CD14-positive monocyte (primary cell): ENCODE measurements around the gene LEO1. TPM values are rescaled to one million over a fixed set of nuclear protein-coding genes. Genes with fewer than 3 reads are reported as not detected.

Source experiments
- DNase-seq, 3 donors: peaks; one replicate each; pipeline ENCODE4 v3.0.0-alpha.2; 2011 to 2022
- H2AFZ ChIP-seq: 2 replicates; pipeline ENCODE4 v1.6.0; 2012; ENCODE audit warnings: mild to moderate bottlenecking, low read depth, low read length, inconsistent platforms; ENCODE audit not compliant: insufficient read depth, poor library complexity, severe bottlenecking
- H3K27ac ChIP-seq, 2 donors: 1 replicate in 1 of 2; 2 replicates in 1 of 2; pipeline ENCODE4 v1.5.1; 2012 to 2013; ENCODE audit warnings: low read length in 2 of 2, control low read depth in 1 of 2, inconsistent platforms in 1 of 2, low read depth in 1 of 2, mild to moderate bottlenecking in 1 of 2
- H3K27me3 ChIP-seq, 2 donors: one replicate each; pipeline versions ENCODE4 v1.6.0 to v1.6.1; 2011 to 2013; ENCODE audit warnings: low read length in 2 of 2; ENCODE audit not compliant: control insufficient read depth in 2 of 2, insufficient read depth in 2 of 2
- H3K36me3 ChIP-seq, 2 donors: replicated peaks in 1 of 2; 1 replicate in 1 of 2; 2 replicates in 1 of 2; pipeline versions ENCODE4 v1.5.1 to v1.6.1; 2012 to 2013; ENCODE audit warnings: low read length in 2 of 2, control low read depth in 1 of 2, inconsistent platforms in 1 of 2, mild to moderate bottlenecking in 1 of 2; ENCODE audit not compliant: insufficient read depth in 2 of 2, control insufficient read depth in 1 of 2
- H3K4me1 ChIP-seq, 2 donors: 1 replicate in 1 of 2; 2 replicates in 1 of 2; pipeline versions ENCODE4 v1.5.1 to v1.6.1; 2012 to 2013; ENCODE audit warnings: low read length in 2 of 2, control low read depth in 1 of 2, inconsistent platforms in 1 of 2, mild to moderate bottlenecking in 1 of 2, moderate library complexity in 1 of 2; ENCODE audit not compliant: insufficient read depth in 2 of 2, control insufficient read depth in 1 of 2
- H3K4me2 ChIP-seq: replicated peaks from 2 replicates; pipeline ENCODE3; 2012; ENCODE audit warnings: low read length, moderate library complexity, mild to moderate bottlenecking; ENCODE audit not compliant: poor library complexity, severe bottlenecking; ENCODE audit errors: extremely low read depth
- H3K4me3 ChIP-seq, 3 experiments: fragments of 200-600 bp in 1 of 3; sonication (generic) in 1 of 3; replicated peaks in 1 of 3; 1 replicate in 2 of 3; 2 replicates in 1 of 3; pipeline ENCODE4 v1.5.1; 2011 to 2013; ENCODE audit warnings: low read length in 3 of 3, mild to moderate bottlenecking in 3 of 3, control low read depth in 2 of 3, low read depth in 2 of 3, inconsistent platforms in 1 of 3, moderate library complexity in 1 of 3
- H3K79me2 ChIP-seq: 2 replicates; pipeline ENCODE4 v1.6.0; 2012; ENCODE audit warnings: mild to moderate bottlenecking, control low read depth, inconsistent platforms, low read length, moderate library complexity; ENCODE audit not compliant: insufficient read depth
- H3K9ac ChIP-seq: 2 replicates; pipeline ENCODE4 v1.6.0; 2017; ENCODE audit warnings: low read length, mild to moderate bottlenecking; ENCODE audit not compliant: insufficient read depth, poor library complexity, severe bottlenecking
- H3K9me3 ChIP-seq, 2 donors: replicated peaks in 1 of 2; 1 replicate in 1 of 2; 2 replicates in 1 of 2; pipeline versions ENCODE4 v1.5.1 to v1.6.1; 2012 to 2013; ENCODE audit warnings: low read length in 2 of 2, control low read depth in 1 of 2; ENCODE audit not compliant: control insufficient read depth in 1 of 2, insufficient read depth in 1 of 2
- H4K20me1 ChIP-seq: 2 replicates; pipeline ENCODE4 v1.6.0; 2012; ENCODE audit warnings: mild to moderate bottlenecking, low read length, control low read depth, moderate library complexity; ENCODE audit not compliant: insufficient read depth
- H3K27ac Mint-ChIP-seq, 7 donors: one replicate each; pipeline ENCODE4 v1.8.0; 2020; ENCODE audit warnings: mild to moderate bottlenecking in 7 of 7, mixed read lengths in 7 of 7, moderate library complexity in 6 of 7, inconsistent platforms in 2 of 7
- H3K27me3 Mint-ChIP-seq, 3 donors: one replicate each; pipeline ENCODE4 v1.8.0; 2021 to 2022; ENCODE audit warnings: low read depth in 3 of 3, mild to moderate bottlenecking in 3 of 3, mixed read lengths in 3 of 3, moderate library complexity in 3 of 3, inconsistent platforms in 1 of 3
- H3K36me3 Mint-ChIP-seq, 2 donors: one replicate each; pipeline ENCODE4 v1.8.0; 2020; ENCODE audit warnings: mixed read lengths in 2 of 2, inconsistent platforms in 1 of 2, mild to moderate bottlenecking in 1 of 2
- H3K4me1 Mint-ChIP-seq: one replicate; pipeline ENCODE4 v1.8.0; 2020; ENCODE audit warnings: mild to moderate bottlenecking, mixed read lengths
- H3K4me3 Mint-ChIP-seq, 2 donors: one replicate each; pipeline ENCODE4 v1.8.0; 2020; ENCODE audit warnings: mild to moderate bottlenecking in 2 of 2, mixed read lengths in 2 of 2, moderate library complexity in 1 of 2
- H3K9me3 Mint-ChIP-seq, 7 donors: one replicate each; pipeline ENCODE4 v1.8.0; 2020 to 2022; ENCODE audit warnings: mixed read lengths in 7 of 7, mild to moderate bottlenecking in 6 of 7, moderate library complexity in 6 of 7, inconsistent platforms in 2 of 7
- CTCF ChIP-seq: fragments of 200-600 bp; IDR thresholded peaks from one replicate; pipeline ENCODE4 v1.8.0; 2022; ENCODE audit warnings: antibody characterized with exemption, mild to moderate bottlenecking
- WGBS: methylation state at CpG from one replicate; pipeline ENCODE4 v1.1.5; 2013; ENCODE audit warnings: missing lambda C conversion rate; ENCODE audit not compliant: insufficient coverage; 5-methylcytosine and 5-hydroxymethylcytosine counted together
- intact Hi-C, 2 donors: fragments of 100-400 bp; cut with micrococcal nuclease; formaldehyde crosslinking; loops; one replicate each; pipeline versions ENCODE4 v1.15.0 to v1.15.1; 2023
- polyA plus RNA-seq, 3 donors: library from polyadenylated mRNA; depleted of rRNA in 1 of 3; unstranded in 2 of 3; stranded (reverse) in 1 of 3; fragments of 300-500 nt in 2 of 3; fragments of >200 nt in 1 of 3; fragmentation: Illumina TruSeq in 2 of 3; gene quantifications; 1 replicate in 2 of 3; 2 replicates in 1 of 3; pipeline ENCODE4 v1.2.3, GENCODE V29; 2012 to 2021

Gene LEO1
- polyA plus RNA-seq, 3 donors: 1.4 to 9.3 (median 4.7) TPM

GRCh38 chr15:52014616-52015015 lies 43.0 kb upstream of the LEO1 start:
- Histone ChIP-seq H3K36me3 (no peaks in the 10 kb centered on the region), H3K9me3 (no peaks in the 10 kb centered on the region), H3K27me3 (no peaks in the 10 kb centered on the region), H2AFZ (no peak overlapping the region), H3K27ac (peak overlapping the region; percentile 64 to 85), H3K79me2 (no peaks in the 10 kb centered on the region), H3K4me3 (peak overlapping the region in 1 of 3 experiments; percentile 47), H4K20me1 (no peaks in the 10 kb centered on the region), H3K4me1 (peaks cover 49 to 57% of the 10 kb centered on the region in 2 donors), H3K9ac (no peak overlapping the region), H3K4me2 (peak overlapping the region; percentile 43)
- Mint-ChIP-seq H3K4me1 (peaks cover 48% of the 10 kb centered on the region), H3K27me3 (peaks cover 1 to 6% (median 4%) of the 10 kb centered on the region in 3 donors), H3K9me3 (peaks cover 0 to 2% (median 0%) of the 10 kb centered on the region in 7 donors), H3K36me3 (peaks cover 0 to 7% of the 10 kb centered on the region in 2 donors), H3K4me3 (peak overlapping the region in 1 of 2 donors; percentile 26), H3K27ac (peak overlapping the region; percentile 86 to 97 (median 94))
- no CpG with 5 or more reads among the region's 1 CpG for WGBS
- DNase-seq: peak; percentile 29 to 68 (median 44)
- intact Hi-C loops: loop anchor here in 1 of 2 donors (5.0 to 10.0 kb wide), 2 partner anchors 42 to 390 kb away; partner anchors contain the start of genes DMXL2 and LEO1
- no peak for TF ChIP-seq CTCF

GRCh38 chr15:52013151-52013791 lies 41.7 kb upstream of the LEO1 start:
- peak overlapping the region; percentile 86 to 97 (median 94) for H3K27ac Mint-ChIP-seq

More at GRCh38 chr15:52013151-52013791, 41.7 kb upstream of the LEO1 start:
- H2AFZ ChIP-seq: no peak overlapping the region
- peak overlapping the region; percentile 30 for H3K4me2 ChIP-seq
- H3K27me3 Mint-ChIP-seq: peaks cover 0 to 4% (median 2%) of the 10 kb centered on the region in 3 donors
- no peaks in the 10 kb centered on the region for H3K36me3 ChIP-seq
- H4K20me1 ChIP-seq: no peaks in the 10 kb centered on the region
- no peaks in the 10 kb centered on the region for H3K79me2 ChIP-seq
- H3K27me3 ChIP-seq: no peaks in the 10 kb centered on the region
- H3K4me1 ChIP-seq: peaks cover 53 to 60% of the 10 kb centered on the region in 2 donors
- H3K4me3 ChIP-seq: peak overlapping the region in 1 of 3 experiments; percentile 47
- H3K9me3 ChIP-seq: no peaks in the 10 kb centered on the region
- H3K4me1 Mint-ChIP-seq: peaks cover 52% of the 10 kb centered on the region
- TF ChIP-seq CTCF: no peak
- intact Hi-C loops: loop anchor here in 1 of 2 donors (5.0 to 10.0 kb wide), 2 partner anchors 41 to 388 kb away; partner anchors contain the start of genes DMXL2 and LEO1
- no peak overlapping the region for H3K4me3 Mint-ChIP-seq
- no peak overlapping the region for H3K9ac ChIP-seq
- H3K27ac ChIP-seq: peak overlapping the region in 1 of 2 donors; percentile 85
- H3K36me3 Mint-ChIP-seq: peaks cover 0 to 4% of the 10 kb centered on the region in 2 donors
- WGBS: no CpG with 5 or more reads among the region's 3 CpGs
- DNase-seq: peak; percentile 69 to 90 (median 87)
- peaks cover 0 to 2% (median 0%) of the 10 kb centered on the region in 7 donors for H3K9me3 Mint-ChIP-seq
